ENCODE data around the gene PLXNA3. TPM values are rescaled to one million over a fixed set of nuclear protein-coding genes. Genes with fewer than 3 reads are reported as not detected.
"Not testable (repeated sequence)": the region's sequence is repeated elsewhere in the genome, so short reads cannot be mapped to it uniquely, and the experiment has no call there.

Gene PLXNA3
- total RNA-seq, 2 donors from 2014 or later: 52.6 to 68.8 TPM

DNA sequence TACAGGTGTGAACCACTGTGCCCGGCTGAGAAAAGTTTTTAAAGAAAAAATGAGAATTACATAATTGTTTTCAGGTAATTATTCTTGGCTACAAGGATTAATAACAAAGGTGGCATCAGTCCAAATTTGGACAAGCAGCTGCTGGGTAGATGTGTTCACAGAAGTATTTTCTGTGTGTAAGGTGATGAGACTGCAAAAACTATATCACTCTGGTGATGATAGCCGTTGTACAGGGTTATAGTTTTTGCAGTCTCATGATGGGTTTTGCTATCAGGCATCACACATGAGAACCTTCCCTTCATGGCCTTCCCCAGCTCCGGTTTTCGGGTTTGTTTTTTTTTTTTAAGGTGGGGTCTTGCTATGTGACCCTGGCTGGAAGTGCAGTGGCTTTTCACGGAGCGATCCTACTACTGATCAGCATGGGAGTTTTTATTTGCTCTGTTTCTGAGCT is 37.4 kb downstream of the PLXNA3 start:
- H3K4me1 Mint-ChIP-seq: no peaks in the 10 kb centered on the region
- no peak for DNase-seq
- no peak overlapping the region for H3K4me3 Mint-ChIP-seq
- Histone ChIP-seq H3K27ac (ENCODE audit: low read depth, low read length) (no peak overlapping the region), H3K4me1 (ENCODE audit: control insufficient read depth, insufficient read depth, low read length) (no peaks in the 10 kb centered on the region), H3K36me3 (ENCODE audit: control insufficient read depth, insufficient read depth, low read length) (no peaks in the 10 kb centered on the region), H3K27me3 (ENCODE audit: control insufficient read depth, insufficient read depth, low read length, poor library complexity, severe bottlenecking) (no peaks in the 10 kb centered on the region), H3K9me3 (ENCODE audit: control insufficient read depth, low read length) (no peaks in the 10 kb centered on the region), H3K4me3 (ENCODE audit: low read length) (no peak overlapping the region), H3K9ac (ENCODE audit: extremely low read depth, low read length, poor library complexity, severe bottlenecking) (no peak overlapping the region)
- H3K27ac Mint-ChIP-seq: no peak overlapping the region
- 83 to 93% methylated on average over 1 to 5 of the region's 6 CpGs for WGBS, 2 experiments (ENCODE audit: insufficient coverage in 1 of 2, insufficient read length in 1 of 2)
- TF ChIP-seq, protein P1, sequence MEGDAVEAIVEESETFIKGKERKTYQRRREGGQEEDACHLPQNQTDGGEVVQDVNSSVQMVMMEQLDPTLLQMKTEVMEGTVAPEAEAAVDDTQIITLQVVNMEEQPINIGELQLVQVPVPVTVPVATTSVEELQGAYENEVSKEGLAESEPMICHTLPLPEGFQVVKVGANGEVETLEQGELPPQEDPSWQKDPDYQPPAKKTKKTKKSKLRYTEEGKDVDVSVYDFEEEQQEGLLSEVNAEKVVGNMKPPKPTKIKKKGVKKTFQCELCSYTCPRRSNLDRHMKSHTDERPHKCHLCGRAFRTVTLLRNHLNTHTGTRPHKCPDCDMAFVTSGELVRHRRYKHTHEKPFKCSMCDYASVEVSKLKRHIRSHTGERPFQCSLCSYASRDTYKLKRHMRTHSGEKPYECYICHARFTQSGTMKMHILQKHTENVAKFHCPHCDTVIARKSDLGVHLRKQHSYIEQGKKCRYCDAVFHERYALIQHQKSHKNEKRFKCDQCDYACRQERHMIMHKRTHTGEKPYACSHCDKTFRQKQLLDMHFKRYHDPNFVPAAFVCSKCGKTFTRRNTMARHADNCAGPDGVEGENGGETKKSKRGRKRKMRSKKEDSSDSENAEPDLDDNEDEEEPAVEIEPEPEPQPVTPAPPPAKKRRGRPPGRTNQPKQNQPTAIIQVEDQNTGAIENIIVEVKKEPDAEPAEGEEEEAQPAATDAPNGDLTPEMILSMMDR (conservative IDR thresholded peaks at IDR 0.05): no peak
- peaks cover 1% of the 10 kb centered on the region for H3K27me3 Mint-ChIP-seq (ENCODE audit: insufficient read depth)
- H3K9me3 Mint-ChIP-seq: peaks cover 59% of the 10 kb centered on the region
- H3K36me3 Mint-ChIP-seq (ENCODE audit: low read depth): no peaks in the 10 kb centered on the region

DNA sequence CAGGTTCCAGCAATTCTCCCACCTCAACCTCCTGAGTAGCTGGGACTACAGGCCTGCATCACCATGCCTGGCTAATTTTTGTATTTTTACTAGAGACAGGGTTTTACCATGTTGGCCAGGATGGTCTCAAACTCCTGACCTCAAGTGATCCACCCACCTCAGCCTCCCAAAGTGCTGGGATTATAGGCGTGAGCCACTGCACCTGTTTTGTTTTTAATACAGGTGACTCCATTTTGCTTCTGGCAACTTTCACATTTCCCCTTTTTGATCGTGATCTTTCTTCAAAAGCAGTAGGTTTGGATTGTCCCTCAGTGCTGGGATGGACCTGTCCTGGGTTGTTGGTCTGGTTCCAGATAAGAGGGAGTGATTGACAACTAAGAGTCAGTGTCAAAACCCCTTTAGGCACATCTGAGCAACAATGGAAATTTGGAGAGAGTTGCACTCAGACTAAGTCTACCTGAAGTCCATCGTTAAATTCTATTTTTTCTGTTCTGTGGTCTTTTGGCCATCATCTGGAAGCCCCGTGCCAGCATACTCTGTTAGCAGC is 38.6 kb downstream of the PLXNA3 start:
- H3K4me1 Mint-ChIP-seq; H3K36me3 Mint-ChIP-seq (ENCODE audit: low read depth); H3K27ac Mint-ChIP-seq; H3K36me3 ChIP-seq (ENCODE audit: control insufficient read depth, insufficient read depth, low read length); H3K4me3 Mint-ChIP-seq; H3K27me3 Mint-ChIP-seq (ENCODE audit: insufficient read depth); H3K4me3 ChIP-seq (ENCODE audit: low read length); H3K27ac ChIP-seq (ENCODE audit: low read depth, low read length); H3K9me3 ChIP-seq (ENCODE audit: control insufficient read depth, low read length); H3K27me3 ChIP-seq (ENCODE audit: control insufficient read depth, insufficient read depth, low read length, poor library complexity, severe bottlenecking); H3K9ac ChIP-seq (ENCODE audit: extremely low read depth, low read length, poor library complexity, severe bottlenecking); DNase-seq; H3K4me1 ChIP-seq (ENCODE audit: control insufficient read depth, insufficient read depth, low read length): not testable (repeated sequence)
- H3K9me3 Mint-ChIP-seq: peaks cover 60% of the 10 kb centered on the region
- 95 to 100% methylated on average over 2 to 4 of the region's 4 CpGs for WGBS, 2 experiments (ENCODE audit: insufficient coverage in 1 of 2, insufficient read length in 1 of 2)

DNA sequence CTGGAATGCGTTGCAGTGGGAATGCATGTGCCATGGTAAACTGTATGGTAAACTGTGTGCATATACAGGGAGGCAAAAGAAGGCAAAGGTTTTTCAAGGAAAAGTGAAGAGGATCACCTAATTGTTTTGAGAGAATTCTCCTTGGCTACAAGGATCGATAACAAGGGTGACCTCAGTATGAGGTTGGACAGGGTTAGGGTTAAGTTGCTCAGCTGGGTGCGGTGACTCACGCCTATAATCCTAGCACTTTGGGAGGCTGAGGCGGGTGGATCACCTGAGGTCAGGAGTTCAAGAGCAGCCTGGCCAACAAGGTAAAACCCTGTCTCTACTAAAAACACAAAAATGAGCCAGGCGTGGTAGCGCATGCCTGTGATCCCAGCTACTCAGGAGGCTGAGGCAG is 43.3 kb downstream of the PLXNA3 start:
- not testable (repeated sequence) for H3K27me3 Mint-ChIP-seq (ENCODE audit: insufficient read depth)

DNA sequence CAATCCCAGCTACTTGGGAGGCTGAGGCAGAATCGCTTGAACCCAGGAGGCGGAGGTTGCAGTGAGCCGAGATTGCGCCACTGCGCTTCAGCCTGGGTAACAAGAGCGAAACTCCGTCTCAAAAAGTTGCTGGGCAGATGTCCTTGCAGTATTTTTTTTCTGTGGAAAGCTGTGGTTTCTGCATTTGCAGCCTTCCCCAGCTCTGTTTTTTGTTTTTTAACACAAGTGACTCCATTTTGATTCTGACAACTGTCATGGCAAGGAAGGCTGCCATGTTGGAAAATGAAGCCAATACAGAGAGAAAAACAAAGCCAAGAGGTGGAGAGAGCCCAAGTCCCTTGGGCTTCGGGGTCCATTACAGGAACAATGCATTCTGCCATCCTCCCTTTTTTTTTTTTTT is 44.0 kb downstream of the PLXNA3 start:
- no peaks in the 10 kb centered on the region for H3K9me3 ChIP-seq (ENCODE audit: control insufficient read depth, low read length)
- no peak overlapping the region for H3K27ac ChIP-seq (ENCODE audit: low read depth, low read length)
- Mint-ChIP-seq H3K36me3 (ENCODE audit: low read depth) (peaks cover 11% of the 10 kb centered on the region), H3K4me1 (no peaks in the 10 kb centered on the region), H3K27me3 (ENCODE audit: insufficient read depth) (peaks cover 2% of the 10 kb centered on the region), H3K27ac (no peak overlapping the region), H3K4me3 (no peak overlapping the region), H3K9me3 (peaks cover 58% of the 10 kb centered on the region)
- H3K4me1 ChIP-seq (ENCODE audit: control insufficient read depth, insufficient read depth, low read length): no peaks in the 10 kb centered on the region
- no peak for DNase-seq
- H3K27me3 ChIP-seq (ENCODE audit: control insufficient read depth, insufficient read depth, low read length, poor library complexity, severe bottlenecking): no peaks in the 10 kb centered on the region
- no peak overlapping the region for H3K9ac ChIP-seq (ENCODE audit: extremely low read depth, low read length, poor library complexity, severe bottlenecking)
- H3K36me3 ChIP-seq (ENCODE audit: control insufficient read depth, insufficient read depth, low read length): peaks cover 3% of the 10 kb centered on the region
- WGBS, 2 experiments (ENCODE audit: insufficient coverage in 1 of 2, insufficient read length in 1 of 2): 81 to 100% methylated on average over 1 to 7 of the region's 8 CpGs
- TF ChIP-seq, protein P1 (conservative IDR thresholded peaks at IDR 0.05): no peak
- no peak overlapping the region for H3K4me3 ChIP-seq (ENCODE audit: low read length)

More for the DNA sequence above, 43.3 kb downstream of the PLXNA3 start:
- H3K27ac ChIP-seq (ENCODE audit: low read depth, low read length); H3K4me3 Mint-ChIP-seq; H3K36me3 Mint-ChIP-seq (ENCODE audit: low read depth); H3K36me3 ChIP-seq (ENCODE audit: control insufficient read depth, insufficient read depth, low read length); H3K27ac Mint-ChIP-seq; H3K4me1 ChIP-seq (ENCODE audit: control insufficient read depth, insufficient read depth, low read length); H3K9ac ChIP-seq (ENCODE audit: extremely low read depth, low read length, poor library complexity, severe bottlenecking); H3K9me3 ChIP-seq (ENCODE audit: control insufficient read depth, low read length); H3K4me1 Mint-ChIP-seq; DNase-seq; H3K27me3 ChIP-seq (ENCODE audit: control insufficient read depth, insufficient read depth, low read length, poor library complexity, severe bottlenecking); H3K4me3 ChIP-seq (ENCODE audit: low read length): not testable (repeated sequence)
- peaks cover 61% of the 10 kb centered on the region for H3K9me3 Mint-ChIP-seq
- WGBS, 2 experiments (ENCODE audit: insufficient coverage in 1 of 2, insufficient read length in 1 of 2): 80 to 95% methylated on average over 2 to 7 of the region's 7 CpGs

Data from endodermal cell (in vitro differentiated cells).